DOHH2 (cell line): Measurements from ENCODE around the gene EPHA6.

Source experiments
- H3F3A ChIP-seq: fragments of 200-600 bp; sonication (generic), shearing (Covaris generic); 2 replicates; pipeline ENCODE4 v1.6.0; 2016; ENCODE audit warnings: antibody characterized with exemption, mild to moderate bottlenecking; ENCODE audit not compliant: control insufficient read depth, insufficient read depth
- H3K27ac ChIP-seq: fragments of 200-600 bp; sonication (generic); 2 replicates; pipeline ENCODE4 v1.5.1; 2014; ENCODE audit warnings: low read depth, mild to moderate bottlenecking, low read length, moderate library complexity
- H3K27me3 ChIP-seq: fragments of 200-600 bp; sonication (generic); 2 replicates; pipeline ENCODE4 v1.6.1; 2014; ENCODE audit warnings: mild to moderate bottlenecking, low read length, mixed read lengths; ENCODE audit not compliant: control insufficient read depth
- H3K36me3 ChIP-seq: fragments of 200-600 bp; sonication (generic); 2 replicates; pipeline ENCODE4 v1.6.1; 2014; ENCODE audit warnings: mild to moderate bottlenecking, low read length, moderate library complexity, mixed read lengths; ENCODE audit not compliant: control insufficient read depth
- H3K4me1 ChIP-seq: fragments of 200-600 bp; sonication (generic); 2 replicates; pipeline ENCODE4 v1.6.1; 2014; ENCODE audit warnings: mild to moderate bottlenecking, low read length, mixed read lengths; ENCODE audit not compliant: control insufficient read depth
- H3K4me2 ChIP-seq: fragments of 200-600 bp; sonication (generic); 2 replicates; pipeline ENCODE4 v1.6.0; 2014; ENCODE audit warnings: mild to moderate bottlenecking, low read length, moderate library complexity
- H3K4me3 ChIP-seq: fragments of 200-600 bp; sonication (generic); 2 replicates; pipeline ENCODE4 v1.5.1; 2014; ENCODE audit warnings: mild to moderate bottlenecking, low read length, mixed read lengths
- H3K79me2 ChIP-seq: fragments of 200-600 bp; sonication (generic); 2 replicates; pipeline ENCODE4 v1.6.1; 2014; ENCODE audit warnings: mild to moderate bottlenecking, low read length, mixed read lengths; ENCODE audit not compliant: control insufficient read depth
- H3K9me2 ChIP-seq: fragments of 200-600 bp; sonication (generic); replicated peaks from 2 replicates; pipeline ENCODE4 v1.6.1; 2014; ENCODE audit warnings: mild to moderate bottlenecking, low read length, mixed read lengths; ENCODE audit not compliant: control insufficient read depth
- H3K9me3 ChIP-seq: fragments of 200-600 bp; sonication (generic); 2 replicates; pipeline ENCODE4 v1.6.1; 2014; ENCODE audit warnings: antibody characterized with exemption, low read length, mixed read lengths; ENCODE audit not compliant: control insufficient read depth, insufficient read depth
- H4K20me1 ChIP-seq: fragments of 200-600 bp; sonication (generic); 2 replicates; pipeline ENCODE4 v1.6.0; 2014; ENCODE audit warnings: low read depth, mild to moderate bottlenecking, antibody characterized with exemption, low read length, moderate library complexity; ENCODE audit not compliant: control insufficient read depth, insufficient read depth
- CTCF ChIP-seq: fragments of 200-600 bp; sonication (generic); IDR thresholded peaks from one replicate; pipeline ENCODE4 v1.5.1; 2014; ENCODE audit warnings: antibody characterized with exemption, mild to moderate bottlenecking, low read depth, low read length; ENCODE audit not compliant: poor library complexity, severe bottlenecking
- EZH2phosphoT487 ChIP-seq: fragments of 200-600 bp; sonication (generic); IDR thresholded peaks from 2 replicates; pipeline ENCODE4 v1.6.1; 2017; ENCODE audit warnings: borderline replicate concordance, mild to moderate bottlenecking, antibody characterized with exemption, low read length, moderate library complexity, mixed read lengths

Gene EPHA6

GRCh38 chr3:97340940-97341339, 526.5 kb downstream of the EPHA6 start:
- no peaks in the 10 kb centered on the region for H3K36me3 ChIP-seq
- no peaks in the 10 kb centered on the region for H3K27me3 ChIP-seq
- no peaks in the 10 kb centered on the region for H3K9me3 ChIP-seq
- TF ChIP-seq EZH2phosphoT487 (no peak), CTCF (no peak)
- H3K27ac ChIP-seq = no peak overlapping the region
- no peaks in the 10 kb centered on the region for H4K20me1 ChIP-seq
- H3K4me3 ChIP-seq = no peak overlapping the region
- H3F3A ChIP-seq = no peaks in the 10 kb centered on the region
- H3K4me2 ChIP-seq = no peak overlapping the region
- no peaks in the 10 kb centered on the region for H3K4me1 ChIP-seq
- H3K79me2 ChIP-seq = no peaks in the 10 kb centered on the region
- no peaks in the 10 kb centered on the region for H3K9me2 ChIP-seq

GRCh38 chr3:97347780-97348179, 533.4 kb downstream of the EPHA6 start:
- Histone ChIP-seq H3K4me2 (no peak overlapping the region), H3K9me3 (no peaks in the 10 kb centered on the region), H3K9me2 (no peaks in the 10 kb centered on the region), H4K20me1 (no peaks in the 10 kb centered on the region), H3K27me3 (no peaks in the 10 kb centered on the region), H3K36me3 (no peaks in the 10 kb centered on the region), H3K79me2 (no peaks in the 10 kb centered on the region), H3K27ac (no peak overlapping the region), H3K4me3 (no peak overlapping the region), H3K4me1 (no peaks in the 10 kb centered on the region), H3F3A (no peaks in the 10 kb centered on the region)
- TF ChIP-seq CTCF (no peak), EZH2phosphoT487 (no peak)

- no peaks in the 10 kb centered on the region for H3K9me3 ChIP-seq
- H3K4me3 ChIP-seq = no peak overlapping the region
- no peaks in the 10 kb centered on the region for H3K79me2 ChIP-seq
- no peaks in the 10 kb centered on the region for H3K36me3 ChIP-seq
- no peaks in the 10 kb centered on the region for H3K4me1 ChIP-seq
- no peaks in the 10 kb centered on the region for H4K20me1 ChIP-seq
- no peak for TF ChIP-seq EZH2phosphoT487
- no peak overlapping the region for H3K4me2 ChIP-seq
- H3K27ac ChIP-seq = no peak overlapping the region
- no peaks in the 10 kb centered on the region for H3F3A ChIP-seq
- H3K27me3 ChIP-seq = no peaks in the 10 kb centered on the region
- no peaks in the 10 kb centered on the region for H3K9me2 ChIP-seq
Observed at GRCh38 chr3:97350971-97351370, 536.6 kb downstream of the EPHA6 start.

GRCh38 chr3:97353176-97353575, 538.8 kb downstream of the EPHA6 start:
- H3K4me1 ChIP-seq = no peaks in the 10 kb centered on the region
- no peaks in the 10 kb centered on the region for H3K36me3 ChIP-seq
- H3K27ac ChIP-seq = no peak overlapping the region
- no peaks in the 10 kb centered on the region for H3K9me2 ChIP-seq
- no peaks in the 10 kb centered on the region for H3K9me3 ChIP-seq
- no peaks in the 10 kb centered on the region for H4K20me1 ChIP-seq
- no peaks in the 10 kb centered on the region for H3K27me3 ChIP-seq
- no peak overlapping the region for H3K4me2 ChIP-seq
- no peaks in the 10 kb centered on the region for H3K79me2 ChIP-seq
- TF ChIP-seq CTCF = no peak
- TF ChIP-seq EZH2phosphoT487 = no peak
- H3K4me3 ChIP-seq = no peak overlapping the region
- no peaks in the 10 kb centered on the region for H3F3A ChIP-seq
